ENCODE data around the gene TSPAN13. TPM values are rescaled to one million over a fixed set of nuclear protein-coding genes. Genes with fewer than 3 reads are reported as not detected.
"Not testable (repeated sequence)": the region's sequence is repeated elsewhere in the genome, so short reads cannot be mapped to it uniquely, and the experiment has no call there.

The TSPAN13 gene
- total RNA-seq, 1 donor from 2014 or later, result 65.1 TPM

GRCh38 chr7:16765436-16765859, 11.9 kb downstream of the TSPAN13 start:
- Mint-ChIP-seq H3K36me3 (peaks cover 10% of the 10 kb centered on the region), H3K27ac (no peak overlapping the region), H3K9me3 (peaks cover 8% of the 10 kb centered on the region), H3K4me1 (ENCODE audit: unreplicated experiment) (peaks cover under 1% of the 10 kb centered on the region), H3K4me3 (no peak overlapping the region), H3K27me3 (no peaks in the 10 kb centered on the region)
- TF ChIP-seq, protein P1, sequence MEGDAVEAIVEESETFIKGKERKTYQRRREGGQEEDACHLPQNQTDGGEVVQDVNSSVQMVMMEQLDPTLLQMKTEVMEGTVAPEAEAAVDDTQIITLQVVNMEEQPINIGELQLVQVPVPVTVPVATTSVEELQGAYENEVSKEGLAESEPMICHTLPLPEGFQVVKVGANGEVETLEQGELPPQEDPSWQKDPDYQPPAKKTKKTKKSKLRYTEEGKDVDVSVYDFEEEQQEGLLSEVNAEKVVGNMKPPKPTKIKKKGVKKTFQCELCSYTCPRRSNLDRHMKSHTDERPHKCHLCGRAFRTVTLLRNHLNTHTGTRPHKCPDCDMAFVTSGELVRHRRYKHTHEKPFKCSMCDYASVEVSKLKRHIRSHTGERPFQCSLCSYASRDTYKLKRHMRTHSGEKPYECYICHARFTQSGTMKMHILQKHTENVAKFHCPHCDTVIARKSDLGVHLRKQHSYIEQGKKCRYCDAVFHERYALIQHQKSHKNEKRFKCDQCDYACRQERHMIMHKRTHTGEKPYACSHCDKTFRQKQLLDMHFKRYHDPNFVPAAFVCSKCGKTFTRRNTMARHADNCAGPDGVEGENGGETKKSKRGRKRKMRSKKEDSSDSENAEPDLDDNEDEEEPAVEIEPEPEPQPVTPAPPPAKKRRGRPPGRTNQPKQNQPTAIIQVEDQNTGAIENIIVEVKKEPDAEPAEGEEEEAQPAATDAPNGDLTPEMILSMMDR (conservative IDR thresholded peaks at IDR 0.05), result no peak
- no peak for DNase-seq (ENCODE audit: extremely low spot score, unreplicated experiment)

DNA sequence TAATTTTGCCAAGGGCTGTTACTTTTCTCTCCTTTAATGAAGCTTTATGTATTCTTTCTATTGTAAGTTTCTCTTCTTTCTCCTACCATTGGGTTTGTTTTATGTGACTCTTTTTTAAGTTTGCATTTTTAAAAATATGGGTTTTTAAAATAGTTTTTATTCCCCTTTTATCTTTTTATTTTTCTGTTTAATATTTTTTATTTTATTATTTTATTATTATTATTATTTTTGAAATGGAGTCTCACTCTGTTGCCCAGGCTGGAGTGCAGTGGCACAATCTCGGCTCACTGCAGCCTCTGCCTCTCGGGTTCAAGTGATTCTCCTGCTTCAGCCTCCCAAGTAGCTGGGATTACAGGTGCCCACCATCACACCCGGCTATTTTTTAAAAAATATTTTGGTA, 16.4 kb downstream of the TSPAN13 start:
- not testable (repeated sequence) for H3K27me3 Mint-ChIP-seq

GRCh38 chr7:16770657-16771329, 17.2 kb downstream of the TSPAN13 start:
- H3K4me1 Mint-ChIP-seq (ENCODE audit: unreplicated experiment), result peaks cover 4% of the 10 kb centered on the region
- no peak for DNase-seq (ENCODE audit: extremely low spot score, unreplicated experiment)
- TF ChIP-seq, protein P1 (conservative IDR thresholded peaks at IDR 0.05), result no peak
- peak overlapping the region; percentile 44 for H3K27ac Mint-ChIP-seq
- H3K9me3 Mint-ChIP-seq, result peaks cover 4% of the 10 kb centered on the region
- no peaks in the 10 kb centered on the region for H3K27me3 Mint-ChIP-seq
- peak overlapping the region; percentile 31 for H3K4me3 Mint-ChIP-seq
- no peaks in the 10 kb centered on the region for H3K36me3 Mint-ChIP-seq

More for the DNA sequence above, 16.4 kb downstream of the TSPAN13 start:
- not testable (repeated sequence) for DNase-seq (ENCODE audit: extremely low spot score, unreplicated experiment); H3K36me3 Mint-ChIP-seq; H3K9me3 Mint-ChIP-seq; H3K27ac Mint-ChIP-seq; H3K4me1 Mint-ChIP-seq (ENCODE audit: unreplicated experiment); H3K4me3 Mint-ChIP-seq

DNA sequence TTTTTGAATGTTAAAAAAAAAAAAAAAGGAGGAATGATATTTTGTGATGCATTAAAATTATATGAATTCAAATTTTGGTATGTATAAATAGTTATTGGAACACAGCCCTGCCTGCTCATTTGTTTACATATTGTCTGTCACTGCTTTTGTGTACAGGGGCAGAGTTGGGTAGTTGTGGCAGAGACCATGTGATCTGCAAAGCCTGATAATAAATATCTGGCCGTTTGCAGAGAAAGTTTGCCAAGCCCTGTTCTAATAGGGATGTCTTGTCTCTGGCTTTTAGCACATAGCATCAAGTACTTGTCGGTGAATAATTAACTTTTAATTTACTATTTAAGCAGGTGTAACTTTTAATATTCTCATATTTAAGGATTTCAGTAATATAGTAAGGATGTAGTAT, 19.8 kb downstream of the TSPAN13 start:
- Mint-ChIP-seq H3K4me3 (no peak overlapping the region), H3K9me3 (peaks cover 4% of the 10 kb centered on the region), H3K4me1 (ENCODE audit: unreplicated experiment) (peaks cover 4% of the 10 kb centered on the region), H3K27me3 (no peaks in the 10 kb centered on the region), H3K36me3 (no peaks in the 10 kb centered on the region), H3K27ac (no peak overlapping the region)
- TF ChIP-seq, protein P1 (conservative IDR thresholded peaks at IDR 0.05), result no peak
- DNase-seq (ENCODE audit: extremely low spot score, unreplicated experiment), result no peak

GRCh38 chr7:16773884-16774283, 20.3 kb downstream of the TSPAN13 start:
- Mint-ChIP-seq H3K9me3 (peaks cover 4% of the 10 kb centered on the region), H3K27me3 (no peaks in the 10 kb centered on the region), H3K27ac (no peak overlapping the region), H3K4me1 (ENCODE audit: unreplicated experiment) (peaks cover 4% of the 10 kb centered on the region), H3K36me3 (no peaks in the 10 kb centered on the region), H3K4me3 (no peak overlapping the region)
- TF ChIP-seq, protein P1 (conservative IDR thresholded peaks at IDR 0.05), result no peak
- no peak for DNase-seq (ENCODE audit: extremely low spot score, unreplicated experiment)

- no peaks in the 10 kb centered on the region for H3K36me3 Mint-ChIP-seq
- peaks cover 4% of the 10 kb centered on the region for H3K9me3 Mint-ChIP-seq
- no peaks in the 10 kb centered on the region for H3K27me3 Mint-ChIP-seq
- peaks cover 4% of the 10 kb centered on the region for H3K4me1 Mint-ChIP-seq (ENCODE audit: unreplicated experiment)
- TF ChIP-seq, protein P1 (conservative IDR thresholded peaks at IDR 0.05), result no peak
- no peak overlapping the region for H3K27ac Mint-ChIP-seq
- no peak for DNase-seq (ENCODE audit: extremely low spot score, unreplicated experiment)
- no peak overlapping the region for H3K4me3 Mint-ChIP-seq
These were observed 20.7 kb downstream of the TSPAN13 start for GRCh38 chr7:16774294-16774693.

All from type B pancreatic cell (in vitro differentiated cells).